ENCODE data around the gene NEK6.

DNA sequence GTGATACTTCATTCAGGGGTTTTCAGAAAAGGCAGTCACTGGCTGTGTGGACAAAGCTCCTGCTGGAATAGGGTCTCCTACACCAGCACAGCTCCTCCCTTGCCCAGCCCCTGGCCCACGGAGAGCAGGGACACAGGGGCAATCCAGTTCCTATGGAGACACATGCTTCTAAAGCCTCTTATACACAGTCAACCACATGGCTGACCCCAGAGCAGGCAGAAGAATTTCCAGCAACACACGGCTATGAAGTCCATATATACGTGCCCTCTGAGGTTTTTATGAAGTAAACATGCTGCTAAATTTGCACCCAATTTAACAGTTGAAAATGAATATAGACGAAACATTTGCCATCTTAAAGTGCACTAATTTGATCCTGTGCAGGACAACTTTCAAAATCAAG, 138.1 kb downstream of the NEK6 start:
- TF ChIP-seq, protein P1, sequence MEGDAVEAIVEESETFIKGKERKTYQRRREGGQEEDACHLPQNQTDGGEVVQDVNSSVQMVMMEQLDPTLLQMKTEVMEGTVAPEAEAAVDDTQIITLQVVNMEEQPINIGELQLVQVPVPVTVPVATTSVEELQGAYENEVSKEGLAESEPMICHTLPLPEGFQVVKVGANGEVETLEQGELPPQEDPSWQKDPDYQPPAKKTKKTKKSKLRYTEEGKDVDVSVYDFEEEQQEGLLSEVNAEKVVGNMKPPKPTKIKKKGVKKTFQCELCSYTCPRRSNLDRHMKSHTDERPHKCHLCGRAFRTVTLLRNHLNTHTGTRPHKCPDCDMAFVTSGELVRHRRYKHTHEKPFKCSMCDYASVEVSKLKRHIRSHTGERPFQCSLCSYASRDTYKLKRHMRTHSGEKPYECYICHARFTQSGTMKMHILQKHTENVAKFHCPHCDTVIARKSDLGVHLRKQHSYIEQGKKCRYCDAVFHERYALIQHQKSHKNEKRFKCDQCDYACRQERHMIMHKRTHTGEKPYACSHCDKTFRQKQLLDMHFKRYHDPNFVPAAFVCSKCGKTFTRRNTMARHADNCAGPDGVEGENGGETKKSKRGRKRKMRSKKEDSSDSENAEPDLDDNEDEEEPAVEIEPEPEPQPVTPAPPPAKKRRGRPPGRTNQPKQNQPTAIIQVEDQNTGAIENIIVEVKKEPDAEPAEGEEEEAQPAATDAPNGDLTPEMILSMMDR (IDR thresholded peaks at IDR 0.05), result no peak
- TF ChIP-seq POLR2A (IDR thresholded peaks at IDR 0.05), result no peak

All from body of pancreas (tissue), 4 donors.